Caki2 (cell line): ENCODE data around the gene EPHA5. TPM values are rescaled to one million over a fixed set of nuclear protein-coding genes. Genes with fewer than 3 reads are reported as not detected.
"Not testable (repeated sequence)": the region's sequence is repeated elsewhere in the genome, so short reads cannot be mapped to it uniquely, and the experiment has no call there.

Experiments
- DNase-seq: peaks from one replicate; pipeline ENCODE4 v3.0.0-alpha.2; 2015; ENCODE audit warnings: low read depth
- in situ Hi-C: cut with HindIII; loops from 2 replicates; pipeline ENCODE4 v1.10.0; 2016; ENCODE audit warnings: low sequenced_read_pairs, low pct_unique_long_range_greater_than_20kb, mixed read lengths
- total RNA-seq: library from RNA; depleted of rRNA; stranded (reverse); fragments of >200 nt; shearing (Covaris generic); gene quantifications from 2 replicates; pipeline ENCODE4 v1.2.3, GENCODE V29; 2014; ENCODE audit warnings: low replicate concordance

Gene EPHA5
- total RNA-seq, 1 experiment from 2014 or later: not detected

DNA sequence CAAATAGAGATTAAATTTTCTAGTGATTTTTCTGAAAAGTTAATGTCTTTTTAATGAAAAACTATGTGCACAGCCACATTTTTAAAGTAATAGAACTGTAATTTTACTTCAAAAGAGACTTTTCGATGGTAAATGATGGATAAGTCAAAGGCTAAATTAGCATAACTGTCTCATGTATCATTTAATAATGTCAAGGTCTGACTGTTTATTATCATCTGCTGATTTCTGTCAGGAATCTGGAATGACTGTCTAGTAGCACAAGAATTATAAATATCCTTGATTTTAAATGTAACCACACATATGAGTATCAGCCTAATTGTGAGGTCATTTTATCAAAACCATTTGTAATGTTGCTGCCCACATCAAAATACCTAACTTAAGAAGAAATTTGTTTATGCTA lies 333.8 kb downstream of the EPHA5 start:
- in situ Hi-C loops: no loop called here

DNA sequence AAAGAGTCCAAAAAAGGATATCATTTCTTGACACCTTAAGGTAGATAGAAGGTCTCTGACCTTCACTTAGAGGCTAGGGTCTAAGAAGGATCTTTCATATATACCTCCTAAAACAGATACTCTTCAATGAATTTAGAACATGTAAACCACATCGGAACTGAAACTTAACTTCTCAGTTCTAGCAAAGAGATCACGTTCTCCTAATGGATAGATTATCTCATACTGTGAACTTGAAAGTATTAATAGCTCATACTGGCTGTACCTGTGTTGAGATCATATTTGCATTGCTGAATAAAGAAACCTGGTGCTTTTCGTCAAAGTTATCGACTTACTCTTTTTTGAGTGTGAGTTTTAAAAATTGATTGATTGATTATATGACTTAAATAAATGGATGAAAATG lies 353.8 kb downstream of the EPHA5 start:
- DNase-seq: no peak
- in situ Hi-C loops: no loop called here

More for the DNA sequence above, 333.8 kb downstream of the EPHA5 start:
- no peak for DNase-seq

DNA sequence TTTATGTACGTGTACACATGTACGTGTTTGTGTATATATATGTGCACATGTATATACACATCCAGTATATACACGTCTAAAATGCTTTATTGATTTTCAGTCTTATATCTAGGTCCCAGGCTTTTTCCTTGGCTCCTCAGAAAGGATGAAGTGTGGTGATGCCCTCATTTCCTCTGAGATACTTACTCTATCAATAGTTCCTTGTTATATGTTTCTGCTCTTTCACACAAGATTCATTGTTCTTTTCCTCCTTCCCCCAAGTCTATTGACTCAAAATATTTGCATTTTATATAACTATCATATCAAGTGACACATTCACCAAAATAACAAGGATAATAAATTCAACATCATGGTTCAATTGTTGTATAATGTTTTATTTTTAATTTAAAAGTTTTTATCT lies 359.2 kb downstream of the EPHA5 start:
- in situ Hi-C loops: no loop called here

DNA sequence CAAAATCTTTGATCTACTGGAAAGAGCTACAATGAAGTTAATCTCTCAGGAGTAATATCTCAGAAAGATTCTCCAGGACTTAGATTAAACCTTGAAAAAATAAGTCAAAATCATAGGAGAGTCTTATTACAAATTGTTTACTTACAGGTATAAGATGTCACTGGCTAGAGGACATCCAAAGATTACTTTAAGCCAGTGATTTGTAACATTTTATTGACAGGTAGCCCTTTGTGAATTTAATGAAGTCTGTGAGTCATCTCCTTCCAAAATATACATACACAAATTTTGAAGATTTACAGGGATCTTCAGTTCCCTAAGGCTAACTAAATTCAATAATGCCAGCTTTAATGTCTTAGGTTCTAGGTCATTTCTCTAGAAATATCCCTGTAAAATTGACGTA lies 359.7 kb downstream of the EPHA5 start:
- in situ Hi-C loops: no loop called here
- no peak for DNase-seq

More for the DNA sequence above, 359.2 kb downstream of the EPHA5 start:
- no peak for DNase-seq

DNA sequence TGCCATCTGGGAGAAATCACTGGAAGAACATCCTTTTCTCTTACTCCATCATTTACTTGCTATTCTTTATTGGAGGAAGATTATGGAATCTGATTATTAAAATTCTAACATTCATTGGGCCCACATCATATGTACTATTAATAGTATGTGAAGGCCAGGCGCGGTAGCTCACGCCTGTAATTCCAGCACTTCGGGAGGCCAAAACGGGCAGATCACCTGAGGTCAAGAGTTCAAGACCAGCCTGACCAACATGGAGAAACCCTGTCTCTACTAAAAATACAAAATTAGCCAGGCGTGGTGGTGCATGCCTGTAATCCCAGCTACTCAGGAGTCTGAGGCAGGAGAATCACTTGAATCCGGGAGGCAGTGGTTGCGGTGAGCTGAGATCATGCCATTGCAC lies 361.7 kb downstream of the EPHA5 start:
- in situ Hi-C loops, DNase-seq: not testable (repeated sequence)

- no peak for DNase-seq
- in situ Hi-C loops: no loop called here
Observed at GRCh38 chr4:65302145-65302544, 368.1 kb downstream of the EPHA5 start.

DNA sequence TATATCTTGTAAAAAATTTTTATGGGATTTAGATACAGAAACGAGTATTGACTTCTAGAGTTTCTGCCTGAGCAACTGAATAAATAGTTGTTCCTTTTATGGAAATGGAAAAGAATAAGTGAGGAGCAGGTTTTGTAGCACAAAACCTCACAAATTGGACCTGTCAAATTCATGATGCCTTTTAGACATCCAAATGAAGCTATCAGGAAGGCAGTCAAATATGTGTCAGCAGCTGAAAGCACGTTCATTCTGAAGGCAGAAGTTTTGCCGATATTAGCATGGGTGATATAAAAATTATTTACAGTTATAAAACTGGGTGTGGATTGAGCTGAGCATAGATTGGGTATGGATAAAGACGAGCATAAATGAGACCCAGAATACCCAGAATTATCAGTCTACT lies 374.0 kb downstream of the EPHA5 start:
- in situ Hi-C loops: no loop called here
- no peak for DNase-seq

DNA sequence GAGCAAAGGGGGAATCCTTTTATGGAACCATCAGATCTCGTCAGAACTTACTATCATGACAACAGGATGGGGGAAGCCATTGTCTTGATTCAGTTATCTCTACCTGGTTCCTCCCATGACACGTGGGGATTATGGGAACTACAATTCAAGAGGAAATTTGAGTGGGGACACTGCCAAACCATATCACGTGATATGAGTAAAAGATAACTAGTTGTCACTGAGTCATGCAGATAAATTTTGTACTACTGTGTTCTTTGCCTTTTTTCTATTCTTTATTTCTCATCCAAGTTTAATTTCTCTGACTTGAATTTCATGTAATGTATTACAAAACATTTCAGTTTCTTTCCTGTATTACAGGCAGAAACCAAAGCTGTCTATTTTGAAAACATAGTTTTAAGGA lies 383.2 kb downstream of the EPHA5 start:
- in situ Hi-C loops: no loop called here
- DNase-seq: no peak
